ENCODE measurements around the gene NAA16.

- no peak for TF ChIP-seq CTCF (conservative IDR thresholded peaks at IDR 0.05; ENCODE audit: low read depth, low read length)
- TF ChIP-seq POLR2A (IDR thresholded peaks at IDR 0.05; ENCODE audit: low read depth, low read length) = no peak
Measured at GRCh38 chr13:41304551-41304950, 6.5 kb upstream of the NAA16 start.

Data from IMR-90 (cell line).